ENCODE results near the gene MGAT4C. TPM values are rescaled to one million over a fixed set of nuclear protein-coding genes. Genes with fewer than 3 reads are reported as not detected.

The MGAT4C gene
- total and polyA plus RNA-seq, 11 donors, result 0.13 to 15.5 (median 4.6) TPM

- intact Hi-C loops (cut with DNase I), result no loop called here
- H3K27me3 ChIP-seq, result no peaks in the 10 kb centered on the region
- DNase-seq (no peak), ATAC-seq (no peak)
- TF ChIP-seq POLR2A (IDR thresholded peaks at IDR 0.05) (no peak), CTCF (IDR thresholded peaks at IDR 0.05) (no peak)
- no peak overlapping the region for H3K27ac ChIP-seq
- H3K9me3 ChIP-seq, result peaks cover 0 to 3% (median 0%) of the 10 kb centered on the region in 12 donors
- no peaks in the 10 kb centered on the region for H3K36me3 ChIP-seq
- 90 to 95% (median 93%) methylated on average over 1 of the region's 1 CpG for WGBS, 4 donors
- no peaks in the 10 kb centered on the region for H3K4me1 ChIP-seq
- no peak overlapping the region for H3K4me3 ChIP-seq
Measured at GRCh38 chr12:85948340-85948739, 307.9 kb downstream of the MGAT4C start.

GRCh38 chr12:85947286-85947685 lies 308.9 kb downstream of the MGAT4C start:
- DNase-seq, result no peak
- 83 to 92% (median 87%) methylated on average over 12 of the region's 12 CpGs for WGBS, 4 donors
- Histone ChIP-seq H3K4me1 (no peaks in the 10 kb centered on the region), H3K27me3 (no peaks in the 10 kb centered on the region), H3K36me3 (no peaks in the 10 kb centered on the region), H3K4me3 (no peak overlapping the region), H3K27ac (no peak overlapping the region), H3K9me3 (peaks cover 0 to 3% (median 0%) of the 10 kb centered on the region in 12 donors)
- intact Hi-C loops (cut with DNase I), result no loop called here
- ATAC-seq, result no peak
- TF ChIP-seq POLR2A (IDR thresholded peaks at IDR 0.05) (no peak), CTCF (IDR thresholded peaks at IDR 0.05) (no peak)

GRCh38 chr12:85946375-85946774 lies 309.8 kb downstream of the MGAT4C start:
- H3K9me3 ChIP-seq, result peaks cover 0 to 3% (median 0%) of the 10 kb centered on the region in 12 donors
- intact Hi-C loops (cut with DNase I), result no loop called here
- WGBS, 4 donors, result 92 to 97% (median 94%) methylated on average over 5 of the region's 5 CpGs
- H3K36me3 ChIP-seq, result no peaks in the 10 kb centered on the region
- H3K27ac ChIP-seq, result no peak overlapping the region
- no peak for ATAC-seq
- TF ChIP-seq CTCF (IDR thresholded peaks at IDR 0.05), result no peak
- no peak for TF ChIP-seq POLR2A (IDR thresholded peaks at IDR 0.05)
- H3K27me3 ChIP-seq, result no peaks in the 10 kb centered on the region
- no peaks in the 10 kb centered on the region for H3K4me1 ChIP-seq
- H3K4me3 ChIP-seq, result no peak overlapping the region
- DNase-seq, result no peak

- intact Hi-C loops (cut with DNase I), result loop anchor here in 3 of 10 donors (10.0 kb wide), 1 partner anchor 1918 kb away; no protein-coding TSS in a partner anchor
- no peaks in the 10 kb centered on the region for H3K4me1 ChIP-seq
- no peak for ATAC-seq
Measured at GRCh38 chr12:85927166-85927565, 329.0 kb downstream of the MGAT4C start.

More at GRCh38 chr12:85927166-85927565, 329.0 kb downstream of the MGAT4C start:
- no peaks in the 10 kb centered on the region for H3K36me3 ChIP-seq
- H3K27me3 ChIP-seq, result no peaks in the 10 kb centered on the region
- TF ChIP-seq POLR2A (IDR thresholded peaks at IDR 0.05), result no peak
- no peak for TF ChIP-seq CTCF (IDR thresholded peaks at IDR 0.05)
- DNase-seq, result no peak
- H3K9me3 ChIP-seq, result no peaks in the 10 kb centered on the region
- no peak overlapping the region for H3K27ac ChIP-seq
- H3K4me3 ChIP-seq, result no peak overlapping the region
